Measurements from ENCODE around the gene PYCARD.

GRCh38 chr16:31187808-31188189 is 14.8 kb downstream of the PYCARD start:
- TF ChIP-seq CTCF (IDR thresholded peaks at IDR 0.05): no peak
- no peak for TF ChIP-seq POLR2A (IDR thresholded peaks at IDR 0.05)
- TF ChIP-seq POLR2AphosphoS5 (IDR thresholded peaks at IDR 0.05): no peak

Measured in breast epithelium (tissue), 3 donors.